22Rv1 (cell line): ENCODE data around the gene PMEPA1.

Experiments
- H3K27ac ChIP-seq: fragments of 450-650 bp; 2 replicates; pipeline ENCODE4 v1.5.1; 2017
- ZFX ChIP-seq: fragments of 450-650 bp; IDR thresholded peaks from 2 replicates; pipeline ENCODE4 v1.6.1; 2017; ENCODE audit warnings: antibody characterized with exemption, borderline replicate concordance
- TF ChIP-seq, protein P1 (sequence below): fragments of 450-650 bp; IDR thresholded peaks from 2 replicates; pipeline ENCODE4 v1.5.1; 2017; ENCODE audit warnings: mild to moderate bottlenecking

Gene PMEPA1

DNA sequence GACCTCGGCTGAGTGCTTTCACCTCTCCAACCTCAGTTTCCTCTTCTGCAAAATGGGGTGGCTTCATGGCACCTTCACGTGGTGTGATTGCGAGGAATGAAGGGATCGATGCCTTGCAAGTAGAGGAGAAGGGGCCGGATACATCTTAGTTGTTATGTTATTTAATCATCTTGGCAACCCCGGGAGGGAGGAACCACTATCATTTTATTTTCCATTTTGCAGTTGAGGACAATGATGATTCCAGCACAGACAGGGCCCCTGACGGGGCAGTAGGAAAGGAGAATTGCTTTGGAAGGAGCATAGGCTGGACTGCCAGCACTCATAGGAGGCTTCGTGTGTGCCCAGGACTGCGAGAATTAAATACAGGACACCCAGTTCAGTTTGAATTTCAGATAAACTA lies 2.5 kb upstream of the PMEPA1 start:
- H3K27ac ChIP-seq, result peak overlapping the region; percentile 93
- TF ChIP-seq, protein P1, sequence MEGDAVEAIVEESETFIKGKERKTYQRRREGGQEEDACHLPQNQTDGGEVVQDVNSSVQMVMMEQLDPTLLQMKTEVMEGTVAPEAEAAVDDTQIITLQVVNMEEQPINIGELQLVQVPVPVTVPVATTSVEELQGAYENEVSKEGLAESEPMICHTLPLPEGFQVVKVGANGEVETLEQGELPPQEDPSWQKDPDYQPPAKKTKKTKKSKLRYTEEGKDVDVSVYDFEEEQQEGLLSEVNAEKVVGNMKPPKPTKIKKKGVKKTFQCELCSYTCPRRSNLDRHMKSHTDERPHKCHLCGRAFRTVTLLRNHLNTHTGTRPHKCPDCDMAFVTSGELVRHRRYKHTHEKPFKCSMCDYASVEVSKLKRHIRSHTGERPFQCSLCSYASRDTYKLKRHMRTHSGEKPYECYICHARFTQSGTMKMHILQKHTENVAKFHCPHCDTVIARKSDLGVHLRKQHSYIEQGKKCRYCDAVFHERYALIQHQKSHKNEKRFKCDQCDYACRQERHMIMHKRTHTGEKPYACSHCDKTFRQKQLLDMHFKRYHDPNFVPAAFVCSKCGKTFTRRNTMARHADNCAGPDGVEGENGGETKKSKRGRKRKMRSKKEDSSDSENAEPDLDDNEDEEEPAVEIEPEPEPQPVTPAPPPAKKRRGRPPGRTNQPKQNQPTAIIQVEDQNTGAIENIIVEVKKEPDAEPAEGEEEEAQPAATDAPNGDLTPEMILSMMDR, result no peak
- no peak for TF ChIP-seq ZFX

DNA sequence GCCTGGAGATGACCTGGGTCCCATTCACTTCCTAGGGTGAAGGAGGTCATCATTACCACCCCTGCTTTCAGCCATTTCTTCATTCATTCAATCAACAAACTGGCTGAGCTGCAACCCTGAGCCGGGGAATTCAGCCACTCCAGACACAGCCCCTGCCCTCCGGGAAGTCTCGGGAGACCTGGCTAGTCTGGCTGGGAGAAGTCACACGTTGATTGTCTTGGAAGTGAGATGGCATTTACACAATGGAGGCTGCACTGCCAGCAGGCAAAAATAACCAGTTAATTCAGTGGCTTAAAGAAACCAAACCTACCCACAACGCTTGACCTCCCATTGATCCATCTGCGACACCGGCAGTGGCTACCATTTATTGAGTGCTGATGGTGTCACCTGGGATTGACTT lies 2.0 kb upstream of the PMEPA1 start:
- no peak for TF ChIP-seq ZFX
- TF ChIP-seq, protein P1, result 0 out of 2 replicates have a peak, but pooled peaks have one; percentile 2
- H3K27ac ChIP-seq, result peak overlapping the region; percentile 93

DNA sequence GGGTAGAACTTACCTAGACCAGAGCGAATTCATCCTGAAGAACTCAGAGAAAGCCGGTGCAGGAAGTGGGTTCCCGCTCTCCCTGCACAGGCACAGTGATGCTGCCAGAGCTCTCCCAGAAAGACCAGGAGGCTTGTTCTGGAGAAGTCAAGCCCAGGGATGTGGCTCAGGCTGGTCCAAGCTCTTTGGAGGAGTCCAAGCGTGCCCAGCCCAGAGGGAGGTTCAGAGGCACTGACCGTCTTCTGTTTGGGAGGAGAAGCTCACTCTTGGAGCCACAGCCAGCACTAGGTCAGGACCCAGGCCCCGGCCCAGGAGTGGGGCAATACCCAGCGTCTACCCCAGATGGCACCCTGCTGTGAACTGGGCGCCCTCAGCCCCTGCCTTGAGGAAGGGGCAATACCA lies 1.5 kb upstream of the PMEPA1 start:
- H3K27ac ChIP-seq, result peak overlapping the region; percentile 93
- TF ChIP-seq ZFX, result no peak
- TF ChIP-seq, protein P1, result peak; percentile 14; the same call in 1 of the 2 replicates

DNA sequence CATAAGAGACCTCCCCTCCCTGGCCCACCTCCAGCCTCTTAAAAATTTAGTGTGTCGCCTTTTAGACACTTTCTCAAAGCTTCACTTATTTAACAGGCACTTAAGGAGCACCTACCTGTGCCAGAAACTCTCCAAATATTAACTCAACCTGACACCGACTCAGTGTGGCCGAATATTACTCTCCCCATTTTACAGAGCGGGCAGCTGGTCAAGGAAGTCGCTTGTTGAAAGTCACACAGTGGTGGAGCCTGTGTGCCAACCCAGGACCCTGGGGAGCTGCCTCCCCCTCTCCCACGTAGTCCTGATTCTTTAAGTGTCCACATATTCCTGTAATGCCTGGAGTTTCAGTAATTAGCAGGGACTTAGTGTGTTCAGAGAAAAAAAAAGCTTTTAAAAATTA lies 1.0 kb upstream of the PMEPA1 start:
- peak overlapping the region; percentile 93 for H3K27ac ChIP-seq

DNA sequence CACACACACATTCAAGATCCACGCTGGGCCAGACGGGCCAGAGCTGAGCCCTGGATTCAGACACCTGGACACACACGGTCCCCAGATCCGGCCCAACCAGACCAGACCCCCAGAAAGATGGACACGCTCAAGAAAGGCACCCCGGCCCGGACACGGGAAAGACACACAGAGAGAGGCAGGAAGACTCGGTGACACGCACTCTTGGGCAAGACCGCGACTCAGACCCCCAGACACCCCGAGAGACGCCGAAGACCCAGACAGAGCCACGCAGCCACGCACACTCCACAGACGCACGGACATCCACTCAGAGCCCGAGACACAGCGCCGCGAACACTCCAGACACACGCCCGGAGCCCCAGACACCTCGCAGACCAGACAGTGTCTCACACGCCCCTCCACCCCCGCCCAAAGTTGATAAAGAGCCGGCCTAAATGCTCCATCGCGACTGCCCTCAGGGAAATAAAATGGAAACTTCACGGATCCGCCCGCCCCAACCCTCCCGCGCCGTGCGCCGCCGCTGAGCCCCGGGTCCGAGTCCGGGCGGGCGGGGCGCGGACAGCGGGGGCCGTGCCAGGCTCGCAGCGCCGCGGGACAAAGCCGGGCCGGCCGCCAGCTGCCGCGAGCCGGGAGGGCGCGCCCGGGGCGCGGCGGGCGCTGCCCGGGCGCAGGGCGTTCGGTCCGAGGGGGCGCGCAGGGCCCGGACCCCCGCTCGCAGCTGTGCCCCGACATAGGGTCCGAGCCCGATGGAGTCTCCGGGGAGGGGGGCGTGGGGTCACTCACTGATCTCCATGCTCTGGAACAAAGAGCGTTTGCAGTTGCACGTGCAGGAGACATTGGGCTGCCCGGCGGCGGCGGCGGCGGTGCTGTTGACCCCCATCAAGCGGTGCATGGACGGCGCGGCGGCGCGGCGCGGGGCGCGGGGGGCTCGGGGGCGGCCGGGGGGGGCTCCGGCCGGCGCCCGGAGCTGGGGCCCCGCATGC lies 831 bp downstream of the PMEPA1 start:
- TF ChIP-seq, protein P1, result no peak
- no peak for TF ChIP-seq ZFX
- H3K27ac ChIP-seq, result peak overlapping the region; percentile 93

More for the DNA sequence above, 1.0 kb upstream of the PMEPA1 start:
- TF ChIP-seq ZFX, result no peak

DNA sequence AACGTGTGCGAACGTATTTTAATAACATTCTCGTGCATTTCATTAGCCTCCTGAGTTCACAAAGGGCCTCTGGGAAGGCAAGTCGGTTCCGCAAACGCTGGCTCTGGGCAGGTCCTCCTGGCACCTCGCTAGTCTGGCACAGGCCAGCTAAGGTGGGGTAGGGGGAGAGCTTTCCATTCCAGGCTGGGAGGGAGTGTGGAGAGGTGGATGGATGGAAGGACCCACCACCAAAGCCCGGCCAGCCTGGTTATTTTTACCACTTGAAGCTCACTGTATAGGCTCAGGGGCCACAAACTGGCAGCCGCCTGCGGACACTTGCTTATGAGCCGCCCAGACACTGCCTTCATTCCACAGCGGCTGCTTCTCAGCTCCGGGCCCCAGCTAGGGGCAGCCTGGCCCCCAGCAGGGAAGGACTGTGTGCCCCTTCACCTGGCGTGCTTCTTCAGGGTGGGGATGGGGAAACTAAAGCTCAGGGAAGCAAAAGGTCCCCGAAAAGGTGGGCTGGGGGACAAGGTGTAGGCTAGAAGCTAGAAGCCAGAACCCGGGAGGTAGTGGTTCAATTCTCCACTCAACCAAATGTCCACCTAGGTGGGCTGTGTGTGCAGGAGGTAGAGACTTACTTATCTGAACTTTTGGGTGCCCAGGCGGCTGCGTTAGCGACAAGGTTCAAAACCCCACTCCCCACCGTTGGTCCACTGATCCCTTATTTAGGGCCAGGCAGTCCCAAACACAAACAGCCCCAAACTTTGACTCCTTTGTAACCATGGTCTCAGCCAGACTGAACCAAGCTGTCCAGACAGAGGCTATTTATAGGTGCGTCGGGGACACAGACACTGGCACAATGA lies 1.7 kb downstream of the PMEPA1 start:
- TF ChIP-seq, protein P1, result no peak
- TF ChIP-seq ZFX, result no peak
- H3K27ac ChIP-seq, result peak overlapping the region; percentile 93

DNA sequence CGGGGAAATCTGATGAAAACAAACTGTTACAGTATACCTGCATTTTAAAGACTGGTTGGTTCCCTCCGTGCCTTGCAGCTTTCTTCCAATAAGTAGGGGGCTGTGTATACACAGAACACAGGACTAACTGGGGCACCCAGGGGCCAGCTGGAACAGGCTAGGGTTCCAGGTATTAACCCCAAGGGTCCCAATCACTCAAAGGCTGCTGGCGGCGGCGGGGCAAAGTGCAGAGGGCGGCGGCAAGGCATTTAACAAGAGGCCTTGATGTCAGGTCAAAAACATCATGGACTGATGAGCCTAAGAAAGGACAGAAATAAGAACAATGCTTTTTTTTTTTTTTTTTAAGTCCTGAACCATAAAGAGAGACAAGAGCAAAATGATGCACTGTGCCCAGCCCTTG lies 2.5 kb downstream of the PMEPA1 start:
- TF ChIP-seq, protein P1, result no peak
- no peak for TF ChIP-seq ZFX
- peak overlapping the region; percentile 93 for H3K27ac ChIP-seq
